Fibroblast of skin of left quadriceps (primary cell): ENCODE data around the gene NLRC3.

Experiments
- DNase-seq, 2 experiments: peaks; one replicate each; pipeline ENCODE4 v3.0.0-alpha.2; 2013; ENCODE audit warnings: low read depth in 2 of 2

NLRC3 gene

GRCh38 chr16:3578610-3579551 lies 1.7 kb upstream of the NLRC3 start:
- DNase-seq, result no peak

GRCh38 chr16:3578121-3578520 lies 918 bp upstream of the NLRC3 start:
- DNase-seq, result no peak

GRCh38 chr16:3576211-3576610 lies 992 bp downstream of the NLRC3 start:
- no peak for DNase-seq

- no peak for DNase-seq
These were observed 1.7 kb downstream of the NLRC3 start for GRCh38 chr16:3575491-3575890.

GRCh38 chr16:3574195-3574594 lies 3.0 kb downstream of the NLRC3 start:
- DNase-seq, result no peak

- no peak for DNase-seq
These were observed 3.9 kb downstream of the NLRC3 start for GRCh38 chr16:3573146-3573815.

- DNase-seq, result no peak
These were observed 6.7 kb downstream of the NLRC3 start for GRCh38 chr16:3570420-3571062.

GRCh38 chr16:3569851-3570250 lies 7.4 kb downstream of the NLRC3 start:
- DNase-seq, result no peak

- no peak for DNase-seq
These were observed 10.2 kb downstream of the NLRC3 start for GRCh38 chr16:3566990-3567389.

- DNase-seq, result no peak
These were observed 12.4 kb downstream of the NLRC3 start for GRCh38 chr16:3564889-3565141.

- no peak for DNase-seq
These were observed 12.9 kb downstream of the NLRC3 start for GRCh38 chr16:3564130-3564888.

- DNase-seq, result no peak
These were observed 14.2 kb downstream of the NLRC3 start for GRCh38 chr16:3562914-3563480.

GRCh38 chr16:3561626-3562025 lies 15.6 kb downstream of the NLRC3 start:
- no peak for DNase-seq

- no peak for DNase-seq
These were observed 22.8 kb downstream of the NLRC3 start for GRCh38 chr16:3554351-3554928.

GRCh38 chr16:3553138-3553923 lies 23.9 kb downstream of the NLRC3 start:
- DNase-seq, result no peak

- no peak for DNase-seq
These were observed 26.1 kb downstream of the NLRC3 start for GRCh38 chr16:3550851-3551847.

GRCh38 chr16:3549906-3550305 lies 27.3 kb downstream of the NLRC3 start:
- DNase-seq, result no peak

- no peak for DNase-seq
These were observed 28.3 kb downstream of the NLRC3 start for GRCh38 chr16:3548859-3549258.

GRCh38 chr16:3548445-3548844 lies 28.8 kb downstream of the NLRC3 start:
- no peak for DNase-seq
